ENCODE data around the gene DHCR24.
A peak's percentile ranks its signal among the peaks of the same experiment; 100 is the strongest.
"Not testable (repeated sequence)": the region's sequence is repeated elsewhere in the genome, so short reads cannot be mapped to it uniquely, and the experiment has no call there.

The DHCR24 gene, protein sequence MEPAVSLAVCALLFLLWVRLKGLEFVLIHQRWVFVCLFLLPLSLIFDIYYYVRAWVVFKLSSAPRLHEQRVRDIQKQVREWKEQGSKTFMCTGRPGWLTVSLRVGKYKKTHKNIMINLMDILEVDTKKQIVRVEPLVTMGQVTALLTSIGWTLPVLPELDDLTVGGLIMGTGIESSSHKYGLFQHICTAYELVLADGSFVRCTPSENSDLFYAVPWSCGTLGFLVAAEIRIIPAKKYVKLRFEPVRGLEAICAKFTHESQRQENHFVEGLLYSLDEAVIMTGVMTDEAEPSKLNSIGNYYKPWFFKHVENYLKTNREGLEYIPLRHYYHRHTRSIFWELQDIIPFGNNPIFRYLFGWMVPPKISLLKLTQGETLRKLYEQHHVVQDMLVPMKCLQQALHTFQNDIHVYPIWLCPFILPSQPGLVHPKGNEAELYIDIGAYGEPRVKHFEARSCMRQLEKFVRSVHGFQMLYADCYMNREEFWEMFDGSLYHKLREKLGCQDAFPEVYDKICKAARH

DNA sequence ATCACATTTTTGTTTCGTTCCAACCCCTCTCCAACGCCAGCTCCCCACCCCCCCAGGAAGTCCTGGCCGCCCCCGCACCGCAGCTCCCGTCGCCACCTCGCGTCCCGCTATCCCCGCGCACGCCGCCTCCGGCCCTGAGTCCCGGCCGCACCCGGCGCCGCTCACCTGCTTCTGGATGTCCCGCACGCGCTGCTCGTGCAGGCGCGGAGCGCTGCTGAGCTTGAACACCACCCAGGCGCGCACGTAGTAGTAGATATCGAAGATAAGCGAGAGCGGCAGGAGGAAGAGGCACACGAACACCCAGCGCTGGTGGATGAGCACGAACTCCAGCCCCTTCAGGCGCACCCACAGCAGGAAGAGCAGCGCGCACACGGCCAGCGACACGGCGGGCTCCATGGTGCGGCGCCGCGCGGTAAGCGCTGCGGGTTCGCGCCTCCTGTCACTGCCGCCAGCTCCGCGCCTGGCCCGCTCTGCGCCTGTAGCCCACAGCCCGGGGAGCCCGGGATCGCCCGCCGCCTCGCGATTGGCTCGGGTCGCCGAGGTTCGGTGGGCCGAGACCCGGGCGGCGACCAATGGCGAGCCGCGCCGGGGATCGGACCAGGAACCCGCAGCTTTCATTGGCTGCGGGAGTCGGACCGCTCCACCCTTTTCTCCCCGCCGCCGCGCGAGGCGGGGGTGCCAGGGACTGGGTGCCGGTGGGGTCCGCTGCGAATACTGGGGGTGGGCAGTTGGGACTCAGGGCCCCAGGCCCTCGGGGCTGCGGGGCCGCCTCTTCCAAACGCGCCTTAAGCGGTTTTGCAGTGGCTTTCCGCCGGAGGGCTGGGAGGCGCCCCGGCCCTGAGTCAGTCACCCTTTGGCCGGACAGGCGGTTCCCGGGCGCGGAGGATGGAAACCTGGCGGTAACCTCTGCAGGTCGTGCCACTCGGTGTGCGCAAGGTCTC, at the start of gene DHCR24:
Gene DHCR24, minus strand, starts transcription at position 472 of the 941 bp plus-strand sequence. Its CDS starts 76 bp downstream, at position 396.
- FAIRE-seq = no peak
- peak; percentile 71 for DNase-seq (ENCODE audit: low spot score)

DNA sequence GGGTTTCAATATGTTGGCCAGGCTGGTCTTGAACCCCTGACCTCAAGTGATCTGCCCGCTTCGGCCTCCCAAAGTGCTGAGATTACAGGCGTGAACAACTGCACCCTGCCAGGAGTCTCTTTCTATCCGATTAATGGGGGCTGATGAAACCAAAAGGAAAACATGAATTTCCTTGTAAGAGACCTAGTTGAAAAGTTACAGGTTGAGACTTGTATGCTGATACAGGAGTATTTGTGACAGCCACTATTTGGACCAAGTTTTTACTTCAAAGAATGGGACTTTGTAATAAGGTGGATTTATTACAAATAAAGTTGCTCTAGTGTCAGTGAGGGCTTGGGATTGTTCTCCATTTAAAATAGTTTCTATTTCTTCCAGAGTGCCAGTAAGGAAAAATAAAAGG, 49.8 kb upstream of the DHCR24 start:
- no peak for FAIRE-seq
- DNase-seq (ENCODE audit: low spot score) = no peak

DNA sequence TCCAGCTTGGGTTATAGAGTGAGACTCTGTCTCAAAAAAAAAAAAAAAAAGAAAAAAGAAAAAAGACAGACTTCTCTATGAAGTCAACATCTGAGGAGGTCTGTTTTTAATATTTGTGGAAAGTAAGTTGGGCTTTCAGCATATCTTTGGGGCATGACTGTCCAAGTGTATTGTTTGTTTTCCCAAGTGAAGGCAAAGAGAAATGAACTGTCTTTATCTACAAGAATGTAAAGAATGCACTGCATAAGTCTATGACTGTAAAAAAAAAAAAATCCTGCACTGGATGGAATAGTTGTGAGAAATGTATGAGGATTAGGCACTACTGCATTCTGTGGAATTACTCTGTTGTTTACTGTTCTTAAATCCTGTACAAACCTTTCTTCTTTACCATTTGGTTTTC, 47.9 kb upstream of the DHCR24 start:
- DNase-seq (ENCODE audit: low spot score) (peak; percentile 79), FAIRE-seq (peak; percentile 79)

DNA sequence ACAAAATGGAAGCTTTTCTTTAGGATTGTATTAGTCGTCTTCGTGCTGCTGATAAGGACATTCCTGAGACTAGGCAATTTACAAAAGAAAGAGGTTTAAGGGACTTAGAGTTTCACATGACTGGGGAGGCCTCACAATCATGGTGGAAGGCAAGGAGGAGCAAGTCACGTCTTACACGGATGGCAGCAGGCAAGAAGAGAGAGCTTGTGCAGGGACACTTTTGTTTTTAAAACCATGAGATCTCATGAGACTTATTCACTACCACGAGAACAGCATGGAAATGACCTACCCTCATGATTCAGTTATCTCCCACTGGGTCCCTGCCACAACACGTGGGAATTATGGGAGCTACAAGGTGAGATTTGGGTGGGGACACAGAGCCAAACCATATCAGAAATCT, 47.1 kb upstream of the DHCR24 start:
- FAIRE-seq = not testable (repeated sequence)

DNA sequence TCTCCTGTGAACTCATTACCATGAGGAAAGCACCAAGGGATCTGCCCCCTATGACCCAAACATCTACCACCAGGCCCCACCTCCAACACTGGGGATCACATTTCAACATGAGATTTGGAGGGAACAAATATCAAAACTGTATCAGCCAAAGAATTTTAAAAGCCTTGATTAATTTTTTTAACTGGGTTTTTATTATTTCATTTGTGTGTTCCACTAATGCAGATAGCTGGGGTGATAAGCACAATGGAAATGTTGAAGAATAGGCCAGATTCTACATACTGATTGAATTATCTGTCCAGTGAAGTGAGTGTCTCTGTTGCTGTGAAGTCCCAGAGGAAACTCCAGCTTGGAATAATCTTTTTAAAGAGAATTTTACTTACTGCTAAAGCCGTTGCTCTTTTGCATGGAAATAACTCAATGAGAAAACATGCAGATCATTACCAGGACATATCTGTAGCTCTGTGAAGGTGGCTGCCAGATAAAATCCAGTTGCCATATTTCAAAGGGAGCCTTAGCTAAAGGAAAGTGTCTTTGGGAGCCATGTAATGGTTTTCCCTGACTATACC, 44.4 kb upstream of the DHCR24 start:
- FAIRE-seq (no peak), DNase-seq (ENCODE audit: low spot score) (no peak)

More for the DNA sequence above, 47.1 kb upstream of the DHCR24 start:
- DNase-seq (ENCODE audit: low spot score) = not testable (repeated sequence)

DNA sequence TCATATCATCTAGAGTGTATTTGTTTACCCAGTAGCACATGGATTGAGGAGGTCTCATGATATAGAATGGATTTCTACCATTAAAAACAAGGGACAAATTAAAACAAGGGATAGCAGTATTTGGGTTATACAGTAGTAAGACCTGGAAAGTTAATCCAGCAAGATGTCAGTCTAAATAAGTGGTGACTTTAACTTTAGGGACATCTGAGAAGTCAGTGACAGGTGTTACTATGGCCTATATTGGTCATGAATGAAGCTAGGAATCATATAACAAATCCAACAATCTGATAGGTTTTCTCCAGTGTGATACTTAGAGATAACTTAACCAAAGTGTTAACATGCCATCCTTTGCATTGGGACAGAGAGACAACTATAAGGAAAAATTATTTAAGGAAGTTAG, 42.7 kb upstream of the DHCR24 start:
- no peak for FAIRE-seq
- DNase-seq (ENCODE audit: low spot score) = no peak

DNA sequence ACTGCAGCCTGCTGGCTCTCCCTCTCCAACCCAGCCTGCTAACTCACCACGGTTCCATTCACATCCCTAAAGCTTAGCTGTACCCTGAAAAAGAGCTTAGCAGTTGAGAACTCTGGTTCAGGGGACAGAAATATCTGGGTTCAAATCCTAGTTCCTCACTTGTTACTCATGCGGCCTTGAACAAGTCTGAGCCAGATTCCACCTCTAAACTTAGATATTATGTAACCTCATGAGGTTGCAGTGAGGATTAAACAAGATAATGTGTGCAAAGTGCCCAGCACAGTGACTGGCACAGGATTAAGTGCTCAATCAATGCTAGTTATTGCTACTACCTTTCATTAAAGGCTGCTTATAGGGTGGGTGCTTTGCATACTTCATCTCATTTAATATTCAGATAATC, 41.3 kb upstream of the DHCR24 start:
- DNase-seq (ENCODE audit: low spot score) (no peak), FAIRE-seq (no peak)

DNA sequence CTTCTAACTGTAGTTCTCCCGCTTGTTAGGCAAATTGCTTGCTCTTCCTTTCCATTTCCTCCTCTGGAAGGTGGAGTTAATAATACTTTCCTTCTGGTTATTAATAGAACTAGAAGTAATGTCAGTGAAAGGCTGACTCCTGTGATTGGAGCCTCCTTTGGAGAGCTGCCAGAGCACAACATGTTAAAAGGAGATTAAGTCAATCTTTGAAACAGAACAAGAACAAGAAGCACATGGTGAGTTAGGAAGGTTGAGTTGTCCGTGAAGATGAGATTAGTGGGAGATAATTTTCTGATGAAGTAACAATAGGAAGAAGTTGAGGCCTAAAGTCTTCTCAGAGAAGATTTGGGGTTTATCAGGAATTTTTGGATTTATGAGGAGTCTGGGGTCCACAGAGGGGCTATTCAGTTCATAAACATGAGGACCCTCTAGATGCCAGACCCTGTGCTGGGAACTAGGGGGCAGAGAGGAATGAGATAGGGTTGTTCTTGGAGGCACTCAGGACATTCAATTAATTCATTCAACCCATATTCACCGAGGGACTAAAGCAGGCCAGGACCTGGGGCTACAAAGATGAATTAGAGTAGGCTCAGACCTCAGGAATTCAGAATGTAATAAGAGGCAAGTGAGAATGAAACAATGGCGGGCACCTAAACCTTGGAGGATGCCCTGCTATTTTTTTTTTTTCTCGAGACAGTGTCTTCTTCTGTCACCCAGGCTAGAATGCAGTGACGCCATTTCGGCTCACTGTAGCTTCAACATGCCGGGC, 40.7 kb upstream of the DHCR24 start:
- FAIRE-seq = no peak

DNA sequence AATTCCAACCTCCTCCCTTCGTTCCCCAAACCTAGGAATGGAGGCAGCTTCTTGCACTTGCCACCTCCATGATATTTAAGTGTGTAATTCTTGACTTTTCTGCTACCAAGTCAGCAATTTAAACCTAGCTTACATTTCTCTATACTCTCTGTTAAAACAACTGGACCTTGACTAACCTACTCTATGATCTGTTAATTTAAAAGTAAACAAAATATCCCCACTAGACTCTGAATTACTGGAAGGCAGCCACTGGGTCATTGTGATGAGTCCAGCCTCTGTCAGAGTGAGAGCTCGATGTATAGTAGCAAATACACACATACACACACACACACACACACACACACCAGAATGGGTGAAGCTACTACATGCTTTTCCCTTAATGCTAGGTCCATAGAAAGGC, 40.0 kb upstream of the DHCR24 start:
- FAIRE-seq (no peak), DNase-seq (ENCODE audit: low spot score) (no peak)

More for the DNA sequence above, 40.7 kb upstream of the DHCR24 start:
- DNase-seq (ENCODE audit: low spot score) = no peak

DNA sequence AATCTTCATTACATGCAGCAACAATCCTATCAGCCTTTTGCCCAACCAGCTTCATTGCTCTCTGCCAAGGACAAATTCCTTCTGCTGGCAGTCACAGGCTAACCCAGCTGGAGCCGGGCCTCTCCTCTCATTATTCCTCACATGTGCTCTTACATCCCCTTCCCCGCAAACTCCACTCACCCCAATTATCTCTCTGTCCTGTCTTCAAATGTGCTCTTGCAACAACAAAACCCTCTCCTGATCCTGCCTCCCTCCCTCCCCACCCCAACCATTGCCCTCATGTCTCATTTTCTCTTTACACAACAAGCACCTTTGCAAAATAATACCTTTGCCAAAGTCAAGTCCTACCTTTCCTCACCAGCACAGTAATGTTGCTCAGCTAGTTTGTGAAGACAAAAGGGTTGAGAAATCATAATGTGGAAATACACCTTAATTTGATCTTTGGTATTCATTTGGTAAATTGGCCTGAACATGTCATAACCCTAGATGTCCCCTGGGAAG, 36.0 kb upstream of the DHCR24 start:
- no peak for FAIRE-seq
- no peak for DNase-seq (ENCODE audit: low spot score)

DNA sequence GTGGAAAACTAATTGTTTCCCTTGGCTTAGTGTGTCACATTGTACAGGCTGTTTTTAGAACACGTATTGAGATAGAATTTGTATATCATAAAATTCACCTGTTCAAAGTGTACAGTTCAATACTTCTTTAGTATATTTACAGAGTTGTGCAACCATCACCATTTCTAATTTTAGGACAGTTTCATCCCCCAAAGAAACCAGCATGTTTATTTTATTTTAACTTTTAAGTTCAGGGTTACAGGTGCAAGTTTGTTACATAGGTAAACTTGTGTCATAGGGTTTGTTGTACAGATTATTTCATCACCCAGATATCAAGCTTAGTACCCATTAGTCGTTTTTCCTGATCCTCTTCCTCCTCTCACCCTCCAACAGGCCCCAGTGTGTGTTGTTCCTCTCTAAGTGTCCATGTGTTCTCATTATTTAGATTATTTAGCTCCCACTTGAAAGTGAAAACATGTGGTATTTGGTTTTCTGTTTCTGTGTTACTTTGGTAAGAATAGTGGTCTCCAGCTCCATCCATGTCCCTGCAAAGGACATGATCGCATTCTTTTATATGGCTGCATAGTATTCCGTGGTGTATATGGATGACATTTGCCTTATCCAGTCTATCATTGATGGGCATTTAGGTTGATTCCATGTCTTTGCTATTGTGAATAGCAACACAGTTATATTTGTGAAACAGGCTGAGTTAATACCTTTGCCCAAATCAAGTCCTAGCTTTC, 35.2 kb upstream of the DHCR24 start:
- DNase-seq (ENCODE audit: low spot score) (no peak), FAIRE-seq (no peak)

DNA sequence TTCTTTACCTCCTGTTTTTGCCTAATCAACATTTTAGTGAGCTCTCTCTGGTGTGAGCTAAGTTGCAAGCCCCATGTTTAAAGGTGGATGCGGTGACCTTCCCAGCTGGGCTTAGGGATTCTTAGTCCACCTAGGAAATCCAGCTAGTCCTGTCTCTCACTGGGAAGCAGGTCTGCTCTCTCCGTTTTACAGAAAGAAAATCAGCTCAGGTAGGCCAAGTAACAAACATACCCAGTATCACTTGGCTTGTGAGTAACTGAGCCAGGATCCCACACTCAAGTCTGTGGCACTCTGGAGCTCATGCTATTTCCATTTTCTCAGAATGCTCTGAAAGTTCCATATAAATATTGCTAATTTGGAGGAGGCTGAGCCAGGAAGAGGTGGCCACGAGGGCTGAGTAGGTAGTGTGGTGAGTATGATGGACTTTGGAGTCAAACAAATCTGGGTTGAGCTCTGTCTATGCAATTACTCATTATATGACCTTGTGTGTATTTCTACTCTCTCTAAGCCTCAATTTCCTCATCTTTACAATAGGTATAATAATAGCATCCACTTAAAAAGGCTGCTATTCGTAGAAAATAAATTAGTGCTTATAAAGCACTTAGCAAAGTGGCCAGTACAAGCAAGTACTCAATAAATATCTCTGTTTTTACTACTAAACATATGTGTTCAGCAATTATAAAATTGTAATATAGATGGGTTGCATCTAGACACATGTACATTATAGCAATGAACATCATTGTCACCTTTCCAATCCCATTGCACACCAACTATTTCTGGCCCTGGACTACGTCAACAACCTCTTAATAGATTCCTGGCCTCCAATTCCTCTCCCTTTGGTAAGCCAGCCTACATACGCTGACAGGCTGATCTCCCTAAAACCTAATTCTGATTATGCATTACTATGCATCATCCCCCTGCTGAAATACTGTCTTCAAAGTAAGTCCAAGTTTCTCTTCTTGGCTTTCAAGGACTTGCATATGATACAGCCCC, 32.7 kb upstream of the DHCR24 start:
- DNase-seq (ENCODE audit: low spot score) (no peak), FAIRE-seq (no peak)

DNA sequence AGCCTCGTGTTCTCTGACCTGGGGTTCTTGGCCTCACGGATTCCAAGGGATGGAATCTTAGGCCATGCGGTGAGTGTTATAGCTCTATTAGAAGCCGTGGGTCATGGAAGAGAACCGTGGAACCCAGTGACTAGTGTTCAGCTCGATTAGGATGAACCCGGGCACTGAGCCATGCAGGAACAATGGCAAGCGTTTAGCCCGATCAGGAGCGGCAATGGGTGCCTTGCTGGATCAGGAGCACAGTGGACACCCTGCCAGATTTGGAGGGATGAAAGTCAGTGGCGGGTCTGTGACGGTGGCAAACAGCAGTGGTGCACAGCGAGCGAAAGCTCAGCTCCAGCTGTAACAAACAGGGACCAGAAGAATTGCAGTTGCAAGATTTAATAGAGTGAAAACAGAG, 24.1 kb upstream of the DHCR24 start:
- not testable (repeated sequence) for FAIRE-seq; DNase-seq (ENCODE audit: low spot score)

DNA sequence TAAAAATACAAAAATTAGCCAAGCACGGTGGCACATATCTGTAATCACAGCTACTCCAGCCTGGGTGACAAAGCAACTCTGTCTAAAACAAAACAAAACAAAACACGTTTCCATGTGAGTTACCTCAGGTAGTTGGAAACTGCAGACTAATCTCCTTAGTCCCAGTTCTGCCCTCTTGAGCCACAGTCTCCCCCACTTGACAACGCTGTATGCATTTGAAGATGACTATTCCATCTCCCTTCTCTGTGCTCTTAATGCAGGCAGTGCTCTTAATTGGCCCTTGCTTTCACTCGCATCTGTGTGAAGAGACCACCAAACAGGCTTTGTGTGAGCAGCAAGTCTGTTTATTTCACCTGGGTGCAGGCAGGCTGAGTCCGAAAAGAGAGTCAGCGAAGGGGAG, 19.6 kb upstream of the DHCR24 start:
- DNase-seq (ENCODE audit: low spot score) (no peak), FAIRE-seq (no peak)

DNA sequence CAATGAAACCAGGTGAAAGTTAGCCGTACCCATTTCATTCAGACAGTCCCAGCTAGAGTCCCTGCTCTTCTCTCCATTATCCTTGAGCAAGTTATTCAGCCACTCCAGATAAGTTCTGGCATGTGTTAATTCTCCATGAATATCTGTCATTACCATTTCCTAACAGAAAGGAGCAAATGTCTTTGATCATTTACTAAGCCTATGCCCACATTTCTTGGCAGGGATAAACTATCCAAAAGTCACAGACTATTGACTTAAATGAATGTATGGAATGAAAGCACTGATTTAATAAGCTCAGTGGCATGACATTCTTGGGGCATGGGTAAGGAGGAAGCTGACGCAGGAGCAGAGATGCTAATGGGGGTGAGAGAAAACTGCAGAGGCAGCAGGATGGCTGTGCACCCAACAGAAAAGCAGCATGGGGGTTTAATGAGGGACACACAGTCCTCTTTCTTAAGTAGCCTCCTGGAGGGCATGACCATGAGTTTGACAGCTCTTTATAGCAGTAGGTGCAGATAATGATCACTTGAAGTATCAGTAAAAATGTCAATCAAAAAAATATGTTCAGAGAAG, 17.6 kb upstream of the DHCR24 start:
- DNase-seq (ENCODE audit: low spot score) (peak; percentile 94), FAIRE-seq (peak; percentile 98)

DNA sequence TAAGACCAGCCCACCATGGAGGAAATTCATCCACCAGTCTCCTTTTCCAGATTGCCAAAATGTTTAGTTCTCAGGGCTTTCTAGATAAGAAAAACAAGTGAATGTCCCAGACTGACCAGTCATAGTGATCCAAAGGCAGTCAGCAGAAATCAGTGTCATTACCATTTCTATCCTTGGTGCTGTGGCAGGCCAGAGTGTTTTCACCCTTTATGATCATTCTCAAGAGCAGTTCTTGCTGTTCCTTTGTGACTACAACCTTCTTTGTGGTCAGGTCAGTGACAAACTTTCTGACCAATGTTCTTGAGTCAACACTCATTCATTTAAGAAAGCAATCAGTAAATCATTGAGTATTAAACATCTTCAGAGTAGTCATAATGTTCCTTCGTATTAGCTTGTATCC, 7.3 kb upstream of the DHCR24 start:
- peak; percentile 72 for FAIRE-seq
- DNase-seq (ENCODE audit: low spot score) = peak; percentile 50

DNA sequence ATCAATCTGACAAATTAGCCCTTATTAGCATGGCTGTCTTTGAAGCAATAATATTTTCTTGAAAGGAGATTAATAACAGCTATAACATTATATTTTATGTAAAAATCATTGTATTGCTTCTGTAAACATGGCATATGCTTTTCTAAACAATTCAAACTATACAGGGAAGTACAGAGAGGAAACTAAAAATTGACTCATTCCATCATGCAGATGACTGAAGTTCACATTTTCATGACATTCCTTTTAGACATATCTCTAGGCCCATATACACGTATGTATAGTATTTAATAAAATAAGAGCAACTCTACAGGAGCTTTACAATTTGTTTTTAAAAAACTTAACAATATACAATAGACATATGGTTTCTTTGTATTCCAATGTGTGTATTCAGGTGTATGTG, 5.6 kb upstream of the DHCR24 start:
- no peak for FAIRE-seq

DNA sequence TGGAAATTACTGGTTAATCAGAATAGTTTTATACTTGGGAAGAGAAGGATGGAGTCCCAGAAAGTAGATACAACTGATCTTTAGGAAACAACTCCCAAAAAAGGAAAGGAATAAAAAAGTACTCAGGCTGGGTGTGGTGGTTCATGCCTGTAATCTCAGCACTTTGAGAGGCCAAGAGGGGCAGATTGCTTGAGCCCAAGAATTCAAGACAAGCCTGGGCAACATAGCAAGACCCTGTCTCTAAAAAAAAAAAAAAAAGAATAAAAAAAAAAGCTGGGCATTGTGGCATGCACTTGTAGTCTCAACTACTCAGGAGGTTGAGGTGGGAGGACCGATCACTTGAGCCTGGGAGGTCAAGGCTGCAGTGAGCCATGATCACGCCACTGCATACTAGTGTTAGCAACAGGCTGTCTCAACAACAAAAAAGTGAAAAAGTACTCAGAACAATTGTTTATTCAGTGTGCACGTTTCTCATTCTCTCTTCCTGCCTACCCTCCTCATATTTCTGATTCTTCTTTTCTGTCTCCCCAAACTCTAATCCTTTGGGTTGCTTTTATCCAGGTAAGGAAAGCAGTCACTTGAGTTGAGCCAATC, 2.2 kb upstream of the DHCR24 start:
- no peak for FAIRE-seq

More for the DNA sequence above, 5.6 kb upstream of the DHCR24 start:
- DNase-seq (ENCODE audit: low spot score) = no peak

More for the DNA sequence above, 2.2 kb upstream of the DHCR24 start:
- no peak for DNase-seq (ENCODE audit: low spot score)

Measured in RCC 7860 (cell line).